Measurements from ENCODE around the gene HSF2.
A peak's percentile ranks its signal among the peaks of the same experiment; 100 is the strongest.

The HSF2 gene

GRCh38 chr6:122399348-122400120 lies at the start of gene HSF2:
Gene HSF2 (plus strand): TSS chr6:122399652. CDS start chr6:122399738, 86 bp downstream.
- DNase-seq (ENCODE audit: low spot score): peak; percentile 98

- no peak for DNase-seq (ENCODE audit: low spot score)
Observed at GRCh38 chr6:122352981-122353664, 46.3 kb upstream of the HSF2 start.

GRCh38 chr6:122360809-122361208 lies 38.6 kb upstream of the HSF2 start:
- no peak for DNase-seq (ENCODE audit: low spot score)

GRCh38 chr6:122361314-122361979 lies 38.0 kb upstream of the HSF2 start:
- DNase-seq (ENCODE audit: low spot score): no peak

GRCh38 chr6:122363769-122364483 lies 35.5 kb upstream of the HSF2 start:
- DNase-seq (ENCODE audit: low spot score): no peak

- DNase-seq (ENCODE audit: low spot score): no peak
Observed at GRCh38 chr6:122365775-122366403, 33.6 kb upstream of the HSF2 start.

- DNase-seq (ENCODE audit: low spot score): no peak
Observed at GRCh38 chr6:122367171-122367570, 32.3 kb upstream of the HSF2 start.

- DNase-seq (ENCODE audit: low spot score): no peak
Observed at GRCh38 chr6:122369536-122369935, 29.9 kb upstream of the HSF2 start.

GRCh38 chr6:122372647-122373046 lies 26.8 kb upstream of the HSF2 start:
- DNase-seq (ENCODE audit: low spot score): peak; percentile 9

- DNase-seq (ENCODE audit: low spot score): no peak
Observed at GRCh38 chr6:122374307-122374706, 25.1 kb upstream of the HSF2 start.

GRCh38 chr6:122376246-122376645 lies 23.2 kb upstream of the HSF2 start:
- no peak for DNase-seq (ENCODE audit: low spot score)

GRCh38 chr6:122381494-122382265 lies 17.8 kb upstream of the HSF2 start:
- DNase-seq (ENCODE audit: low spot score): peak; percentile 68

GRCh38 chr6:122385857-122386612 lies 13.4 kb upstream of the HSF2 start:
- no peak for DNase-seq (ENCODE audit: low spot score)

GRCh38 chr6:122388945-122389344 lies 10.5 kb upstream of the HSF2 start:
- DNase-seq (ENCODE audit: low spot score): no peak

- no peak for DNase-seq (ENCODE audit: low spot score)
Observed at GRCh38 chr6:122389704-122390372, 9.6 kb upstream of the HSF2 start.

- no peak for DNase-seq (ENCODE audit: low spot score)
Observed at GRCh38 chr6:122392564-122393350, 6.7 kb upstream of the HSF2 start.

GRCh38 chr6:122393351-122393896 lies 6.0 kb upstream of the HSF2 start:
- no peak for DNase-seq (ENCODE audit: low spot score)

GRCh38 chr6:122394016-122394415 lies 5.4 kb upstream of the HSF2 start:
- no peak for DNase-seq (ENCODE audit: low spot score)

GRCh38 chr6:122399055-122399347 lies 451 bp upstream of the HSF2 start:
- DNase-seq (ENCODE audit: low spot score): no peak
